Nephron progenitor cell (in vitro differentiated cells): ENCODE results near the gene NID2.

ENCODE experiments used
- DNase-seq: peaks from one replicate; pipeline ENCODE4 v3.0.0; 2021
- H3K27ac Mint-ChIP-seq: 2 replicates; pipeline ENCODE4 v1.8.0; 2021; ENCODE audit warnings: mild to moderate bottlenecking, moderate library complexity, mixed read lengths
- H3K27me3 Mint-ChIP-seq: 2 replicates; pipeline ENCODE4 v1.8.0; 2021; ENCODE audit warnings: mild to moderate bottlenecking, low read depth, mixed read lengths; ENCODE audit not compliant: poor library complexity
- H3K36me3 Mint-ChIP-seq: 2 replicates; pipeline ENCODE4 v1.8.0; 2021; ENCODE audit warnings: low read depth, mixed read lengths
- H3K4me1 Mint-ChIP-seq: 2 replicates; pipeline ENCODE4 v1.8.0; 2021; ENCODE audit warnings: mixed read lengths
- H3K4me3 Mint-ChIP-seq: 2 replicates; pipeline ENCODE4 v1.8.0; 2021; ENCODE audit warnings: mild to moderate bottlenecking, moderate library complexity, mixed read lengths
- H3K9me3 Mint-ChIP-seq: 2 replicates; pipeline ENCODE4 v1.8.0; 2021; ENCODE audit warnings: mild to moderate bottlenecking, moderate library complexity, mixed read lengths
- CTCF ChIP-seq: fragments of 200-600 bp; sonication (generic); IDR thresholded peaks from 2 replicates; pipeline ENCODE4 v1.5.0; 2021; ENCODE audit warnings: antibody characterized with exemption

Gene NID2

GRCh38 chr14:52002542-52002941 lies 66.3 kb downstream of the NID2 start:
- Mint-ChIP-seq H3K9me3 (no peaks in the 10 kb centered on the region), H3K4me3 (no peak overlapping the region), H3K27ac (no peak overlapping the region), H3K4me1 (no peaks in the 10 kb centered on the region), H3K27me3 (no peaks in the 10 kb centered on the region), H3K36me3 (peaks cover 59% of the 10 kb centered on the region)
- no peak for TF ChIP-seq CTCF
- no peak for DNase-seq

- no peaks in the 10 kb centered on the region for H3K9me3 Mint-ChIP-seq
- H3K27me3 Mint-ChIP-seq, result no peaks in the 10 kb centered on the region
- no peaks in the 10 kb centered on the region for H3K4me1 Mint-ChIP-seq
- no peak overlapping the region for H3K4me3 Mint-ChIP-seq
- TF ChIP-seq CTCF, result no peak
- DNase-seq, result no peak
- H3K36me3 Mint-ChIP-seq, result peaks cover 51% of the 10 kb centered on the region
- no peak overlapping the region for H3K27ac Mint-ChIP-seq
These were observed 68.2 kb downstream of the NID2 start for GRCh38 chr14:52000696-52001095.

GRCh38 chr14:52000019-52000582 lies 68.8 kb downstream of the NID2 start:
- H3K27me3 Mint-ChIP-seq, result no peaks in the 10 kb centered on the region
- DNase-seq, result no peak
- peaks cover 45% of the 10 kb centered on the region for H3K36me3 Mint-ChIP-seq
- TF ChIP-seq CTCF, result no peak
- H3K27ac Mint-ChIP-seq, result no peak overlapping the region
- H3K9me3 Mint-ChIP-seq, result no peaks in the 10 kb centered on the region
- H3K4me1 Mint-ChIP-seq, result no peaks in the 10 kb centered on the region
- no peak overlapping the region for H3K4me3 Mint-ChIP-seq

- no peak overlapping the region for H3K27ac Mint-ChIP-seq
- H3K36me3 Mint-ChIP-seq, result peaks cover 48% of the 10 kb centered on the region
- H3K9me3 Mint-ChIP-seq, result no peaks in the 10 kb centered on the region
- TF ChIP-seq CTCF, result no peak
- no peaks in the 10 kb centered on the region for H3K4me1 Mint-ChIP-seq
- H3K27me3 Mint-ChIP-seq, result no peaks in the 10 kb centered on the region
- DNase-seq, result no peak
- no peak overlapping the region for H3K4me3 Mint-ChIP-seq
These were observed 69.8 kb downstream of the NID2 start for GRCh38 chr14:51999084-51999483.

- Mint-ChIP-seq H3K4me1 (no peaks in the 10 kb centered on the region), H3K36me3 (peaks cover 52% of the 10 kb centered on the region), H3K27ac (no peak overlapping the region), H3K9me3 (no peaks in the 10 kb centered on the region), H3K27me3 (no peaks in the 10 kb centered on the region), H3K4me3 (no peak overlapping the region)
- no peak for TF ChIP-seq CTCF
- DNase-seq, result no peak
These were observed 70.5 kb downstream of the NID2 start for GRCh38 chr14:51998348-51998747.

GRCh38 chr14:51996148-51996746 lies 72.6 kb downstream of the NID2 start:
- no peak overlapping the region for H3K4me3 Mint-ChIP-seq
- no peak for DNase-seq
- H3K27ac Mint-ChIP-seq, result no peak overlapping the region

More at GRCh38 chr14:51996148-51996746, 72.6 kb downstream of the NID2 start:
- no peaks in the 10 kb centered on the region for H3K9me3 Mint-ChIP-seq
- peak; percentile 73 for TF ChIP-seq CTCF
- H3K27me3 Mint-ChIP-seq, result no peaks in the 10 kb centered on the region
- H3K36me3 Mint-ChIP-seq, result peaks cover 50% of the 10 kb centered on the region
- peaks cover 6% of the 10 kb centered on the region for H3K4me1 Mint-ChIP-seq
